ENCODE data around the gene PANK3.

PANK3 gene

GRCh38 chr5:168609806-168610482 lies 30.8 kb upstream of the PANK3 start:
- Histone ChIP-seq H3K79me2 (ENCODE audit: low read length) (no peaks in the 10 kb centered on the region), H3K4me1 (ENCODE audit: low read length) (no peaks in the 10 kb centered on the region), H3K9ac (ENCODE audit: low read length) (no peak overlapping the region), H3K9me2 (replicated peaks; ENCODE audit: insufficient read depth, low read length) (no peaks in the 10 kb centered on the region), H4K20me1 (ENCODE audit: insufficient read depth, low read length) (no peaks in the 10 kb centered on the region), H3F3A (ENCODE audit: insufficient read depth, low read length) (no peaks in the 10 kb centered on the region), H3K4me3 (ENCODE audit: low read length) (no peak overlapping the region), H3K4me2 (ENCODE audit: low read depth, low read length) (no peak overlapping the region), H3K9me3 (replicated peaks; ENCODE audit: insufficient read depth, low read length) (no peaks in the 10 kb centered on the region), H3K36me3 (replicated peaks; ENCODE audit: insufficient read depth, low read length) (no peaks in the 10 kb centered on the region), H3K27ac (ENCODE audit: low read length) (no peak overlapping the region), H2AFZ (ENCODE audit: low read length) (no peak overlapping the region), H3K27me3 (replicated peaks; ENCODE audit: insufficient read depth, low read length) (no peaks in the 10 kb centered on the region)
- no peak for TF ChIP-seq EZH2 (optimal IDR thresholded peaks at IDR 0.05; ENCODE audit: low read depth, low read length)
- no peak for TF ChIP-seq EZH2phosphoT487 (IDR thresholded peaks at IDR 0.05; ENCODE audit: low read length)
- TF ChIP-seq, protein P1, sequence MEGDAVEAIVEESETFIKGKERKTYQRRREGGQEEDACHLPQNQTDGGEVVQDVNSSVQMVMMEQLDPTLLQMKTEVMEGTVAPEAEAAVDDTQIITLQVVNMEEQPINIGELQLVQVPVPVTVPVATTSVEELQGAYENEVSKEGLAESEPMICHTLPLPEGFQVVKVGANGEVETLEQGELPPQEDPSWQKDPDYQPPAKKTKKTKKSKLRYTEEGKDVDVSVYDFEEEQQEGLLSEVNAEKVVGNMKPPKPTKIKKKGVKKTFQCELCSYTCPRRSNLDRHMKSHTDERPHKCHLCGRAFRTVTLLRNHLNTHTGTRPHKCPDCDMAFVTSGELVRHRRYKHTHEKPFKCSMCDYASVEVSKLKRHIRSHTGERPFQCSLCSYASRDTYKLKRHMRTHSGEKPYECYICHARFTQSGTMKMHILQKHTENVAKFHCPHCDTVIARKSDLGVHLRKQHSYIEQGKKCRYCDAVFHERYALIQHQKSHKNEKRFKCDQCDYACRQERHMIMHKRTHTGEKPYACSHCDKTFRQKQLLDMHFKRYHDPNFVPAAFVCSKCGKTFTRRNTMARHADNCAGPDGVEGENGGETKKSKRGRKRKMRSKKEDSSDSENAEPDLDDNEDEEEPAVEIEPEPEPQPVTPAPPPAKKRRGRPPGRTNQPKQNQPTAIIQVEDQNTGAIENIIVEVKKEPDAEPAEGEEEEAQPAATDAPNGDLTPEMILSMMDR (IDR thresholded peaks at IDR 0.05; ENCODE audit: low read length), result no peak
- DNase-seq, result no peak

GRCh38 chr5:168608821-168609220 lies 29.7 kb upstream of the PANK3 start:
- H3K27me3 ChIP-seq (replicated peaks; ENCODE audit: insufficient read depth, low read length), result no peaks in the 10 kb centered on the region
- H3K4me1 ChIP-seq (ENCODE audit: low read length), result no peaks in the 10 kb centered on the region
- no peaks in the 10 kb centered on the region for H3K79me2 ChIP-seq (ENCODE audit: low read length)
- H3K9me3 ChIP-seq (replicated peaks; ENCODE audit: insufficient read depth, low read length), result no peaks in the 10 kb centered on the region
- H2AFZ ChIP-seq (ENCODE audit: low read length), result no peak overlapping the region
- no peak overlapping the region for H3K9ac ChIP-seq (ENCODE audit: low read length)
- H3K36me3 ChIP-seq (replicated peaks; ENCODE audit: insufficient read depth, low read length), result no peaks in the 10 kb centered on the region
- H4K20me1 ChIP-seq (ENCODE audit: insufficient read depth, low read length), result no peaks in the 10 kb centered on the region
- no peak overlapping the region for H3K4me3 ChIP-seq (ENCODE audit: low read length)
- TF ChIP-seq EZH2 (optimal IDR thresholded peaks at IDR 0.05; ENCODE audit: low read depth, low read length) (no peak), EZH2phosphoT487 (IDR thresholded peaks at IDR 0.05; ENCODE audit: low read length) (no peak)
- TF ChIP-seq, protein P1 (IDR thresholded peaks at IDR 0.05; ENCODE audit: low read length), result no peak
- DNase-seq, result no peak
- no peak overlapping the region for H3K4me2 ChIP-seq (ENCODE audit: low read depth, low read length)
- H3F3A ChIP-seq (ENCODE audit: insufficient read depth, low read length), result no peaks in the 10 kb centered on the region
- no peak overlapping the region for H3K27ac ChIP-seq (ENCODE audit: low read length)
- H3K9me2 ChIP-seq (replicated peaks; ENCODE audit: insufficient read depth, low read length), result no peaks in the 10 kb centered on the region

DNA sequence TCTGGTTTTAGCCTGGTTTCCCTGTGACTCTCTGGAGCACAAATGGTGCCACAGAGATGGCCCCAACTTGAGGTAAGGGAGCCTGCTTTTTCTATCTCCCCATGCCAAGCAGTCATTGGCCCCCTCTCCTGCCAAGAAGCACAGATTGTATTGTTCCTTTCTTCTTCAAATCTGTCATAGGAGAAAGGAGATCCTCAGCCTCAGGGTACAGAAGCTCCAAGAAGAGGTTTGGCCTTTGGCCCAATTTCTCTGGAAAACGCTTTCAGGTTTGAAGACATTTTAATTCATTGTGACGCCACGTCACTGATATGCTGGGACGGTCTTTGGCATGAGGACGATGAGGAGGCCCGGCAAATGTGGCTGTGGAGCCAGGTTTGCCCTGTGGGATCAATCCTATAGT lies 29.2 kb upstream of the PANK3 start:
- H2AFZ ChIP-seq (ENCODE audit: low read length), result no peak overlapping the region
- H3F3A ChIP-seq (ENCODE audit: insufficient read depth, low read length), result no peaks in the 10 kb centered on the region
- no peak for DNase-seq
- TF ChIP-seq EZH2 (optimal IDR thresholded peaks at IDR 0.05; ENCODE audit: low read depth, low read length) (no peak), EZH2phosphoT487 (IDR thresholded peaks at IDR 0.05; ENCODE audit: low read length) (no peak)
- TF ChIP-seq, protein P1 (IDR thresholded peaks at IDR 0.05; ENCODE audit: low read length), result no peak
- no peak overlapping the region for H3K4me2 ChIP-seq (ENCODE audit: low read depth, low read length)
- H3K27ac ChIP-seq (ENCODE audit: low read length), result no peak overlapping the region
- no peaks in the 10 kb centered on the region for H3K9me3 ChIP-seq (replicated peaks; ENCODE audit: insufficient read depth, low read length)
- H3K79me2 ChIP-seq (ENCODE audit: low read length), result no peaks in the 10 kb centered on the region
- no peak overlapping the region for H3K4me3 ChIP-seq (ENCODE audit: low read length)
- no peaks in the 10 kb centered on the region for H3K36me3 ChIP-seq (replicated peaks; ENCODE audit: insufficient read depth, low read length)
- H3K9ac ChIP-seq (ENCODE audit: low read length), result no peak overlapping the region
- no peaks in the 10 kb centered on the region for H3K4me1 ChIP-seq (ENCODE audit: low read length)
- no peaks in the 10 kb centered on the region for H3K27me3 ChIP-seq (replicated peaks; ENCODE audit: insufficient read depth, low read length)
- H4K20me1 ChIP-seq (ENCODE audit: insufficient read depth, low read length), result no peaks in the 10 kb centered on the region
- H3K9me2 ChIP-seq (replicated peaks; ENCODE audit: insufficient read depth, low read length), result no peaks in the 10 kb centered on the region

Measured in MM.1S (cell line).